Mesodermal cell (in vitro differentiated cells): ENCODE data around the gene FAM3A.
A peak's percentile ranks its signal among the peaks of the same experiment; 100 is the strongest.
"Not testable (repeated sequence)": the region's sequence is repeated elsewhere in the genome, so short reads cannot be mapped to it uniquely, and the experiment has no call there.

Experiments
- H3K27ac ChIP-seq: 2 replicates; pipeline ENCODE4 v1.7.0; 2013; ENCODE audit warnings: mild to moderate bottlenecking, low read depth, low read length, moderate library complexity; ENCODE audit not compliant: severe bottlenecking
- H3K36me3 ChIP-seq: 2 replicates; pipeline ENCODE4 v1.7.1; 2013; ENCODE audit warnings: mild to moderate bottlenecking, low read length, moderate library complexity; ENCODE audit not compliant: control insufficient read depth, insufficient read depth
- H3K4me1 ChIP-seq: one replicate; pipeline ENCODE4 v1.7.1; 2013; ENCODE audit warnings: mild to moderate bottlenecking, low read length; ENCODE audit not compliant: insufficient read depth, control insufficient read depth, poor library complexity, severe bottlenecking
- H3K4me3 ChIP-seq: 2 replicates; pipeline ENCODE4 v1.7.0; 2013; ENCODE audit warnings: low read length, control low read depth, mild to moderate bottlenecking; ENCODE audit not compliant: insufficient read depth, poor library complexity, severe bottlenecking; ENCODE audit errors: extremely low read depth
- H3K9me3 ChIP-seq: 2 replicates; pipeline ENCODE4 v1.7.1; 2013; ENCODE audit warnings: mild to moderate bottlenecking, low read length, moderate library complexity; ENCODE audit not compliant: control insufficient read depth
- WGBS, 2 experiments: methylation state at CpG; one replicate each; pipeline ENCODE4 v1.1.5; 2013; ENCODE audit warnings: missing lambda C conversion rate in 2 of 2; ENCODE audit not compliant: insufficient coverage in 2 of 2; 5-methylcytosine and 5-hydroxymethylcytosine counted together

The FAM3A gene

DNA sequence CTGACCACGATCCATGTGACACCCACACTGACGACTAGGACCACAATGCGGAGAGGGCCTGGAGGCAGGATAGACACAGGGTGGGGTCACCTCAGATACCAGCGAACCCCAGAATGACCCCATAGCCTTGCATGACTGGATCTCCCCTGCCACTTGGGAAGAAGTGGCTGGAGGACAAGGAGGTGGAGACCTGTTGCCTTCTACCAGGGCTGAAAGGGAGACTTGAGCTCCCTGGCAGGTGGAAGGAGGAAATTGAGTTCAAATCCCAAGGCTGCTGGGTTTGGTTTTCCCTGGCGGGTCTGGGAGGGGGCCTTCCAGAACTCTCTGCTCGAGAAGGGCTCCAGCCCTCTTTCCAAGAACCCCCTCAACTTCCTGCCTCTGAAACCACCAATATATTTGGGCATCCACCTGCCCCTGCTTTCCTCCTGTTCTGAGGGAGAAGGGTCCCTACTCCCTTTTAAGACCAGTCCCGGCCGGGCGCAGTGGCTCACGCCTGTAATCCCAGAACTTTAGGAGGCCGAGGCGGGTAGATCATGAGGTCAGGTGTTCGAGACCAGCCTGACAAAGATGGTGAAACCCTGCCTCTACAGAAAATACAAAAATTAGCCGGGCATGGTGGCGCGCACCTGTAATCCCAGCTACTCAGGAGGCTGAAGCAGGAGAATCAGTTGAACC lies 3.0 kb downstream of the FAM3A start:
- Histone ChIP-seq H3K9me3 (no peaks in the 10 kb centered on the region), H3K36me3 (peaks cover 12% of the 10 kb centered on the region), H3K27ac (no peak overlapping the region), H3K4me1 (peaks cover 4% of the 10 kb centered on the region), H3K4me3 (no peak overlapping the region)
- 94 to 95% methylated on average over 9 to 10 of the region's 16 CpGs for WGBS, 2 experiments

DNA sequence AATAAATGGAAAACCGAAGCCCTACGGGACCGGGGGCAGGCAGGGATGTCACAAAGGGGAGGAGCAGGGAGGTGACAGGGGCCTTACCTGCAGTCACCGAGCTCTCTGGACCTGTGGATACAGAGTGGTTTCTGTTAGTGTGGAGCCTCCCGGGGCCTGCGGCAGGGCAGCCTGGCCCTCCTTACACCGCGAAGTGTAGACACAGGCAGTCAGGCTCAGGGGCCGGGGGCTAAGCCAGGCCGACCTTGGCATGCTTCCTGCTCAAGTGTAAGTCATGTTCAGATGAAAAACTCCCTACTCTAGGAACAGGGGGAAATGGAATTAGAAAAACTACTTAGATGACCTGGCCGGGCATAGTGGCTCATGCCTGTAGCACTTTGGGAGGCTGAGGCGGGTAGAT lies 4.3 kb downstream of the FAM3A start:
- Histone ChIP-seq H3K27ac (no peak overlapping the region), H3K36me3 (peaks cover 15% of the 10 kb centered on the region), H3K9me3 (no peaks in the 10 kb centered on the region), H3K4me1 (no peaks in the 10 kb centered on the region), H3K4me3 (no peak overlapping the region)
- WGBS, 2 experiments: 77% methylated on average over 4 of the region's 12 CpGs; no CpG with 5 or more reads in 1 of the 2 experiments

DNA sequence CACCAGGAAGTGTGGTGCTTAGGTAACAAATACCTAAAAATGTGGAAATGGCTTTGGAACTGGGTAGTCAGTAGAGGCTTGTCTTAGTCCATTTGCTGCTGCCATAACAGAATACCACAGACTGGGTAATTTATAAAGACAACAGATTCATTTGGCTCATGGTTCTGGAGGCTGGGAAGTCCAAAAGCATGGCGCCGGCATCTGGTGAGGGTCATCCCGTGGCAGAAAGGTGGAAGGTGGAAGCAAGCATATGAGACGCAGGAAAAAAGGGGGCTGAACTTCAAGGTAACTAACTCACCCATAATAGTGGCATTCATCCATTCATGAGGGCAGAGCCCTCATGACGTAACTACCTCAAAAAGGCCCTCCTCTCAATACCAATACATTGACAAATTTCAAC lies 6.6 kb downstream of the FAM3A start:
- Histone ChIP-seq H3K4me3 (no peak overlapping the region), H3K36me3 (peaks cover 15% of the 10 kb centered on the region), H3K4me1 (peaks cover 8% of the 10 kb centered on the region), H3K27ac (no peak overlapping the region), H3K9me3 (no peaks in the 10 kb centered on the region)
- WGBS, 2 experiments: 100% methylated on average over 1 to 2 of the region's 5 CpGs

DNA sequence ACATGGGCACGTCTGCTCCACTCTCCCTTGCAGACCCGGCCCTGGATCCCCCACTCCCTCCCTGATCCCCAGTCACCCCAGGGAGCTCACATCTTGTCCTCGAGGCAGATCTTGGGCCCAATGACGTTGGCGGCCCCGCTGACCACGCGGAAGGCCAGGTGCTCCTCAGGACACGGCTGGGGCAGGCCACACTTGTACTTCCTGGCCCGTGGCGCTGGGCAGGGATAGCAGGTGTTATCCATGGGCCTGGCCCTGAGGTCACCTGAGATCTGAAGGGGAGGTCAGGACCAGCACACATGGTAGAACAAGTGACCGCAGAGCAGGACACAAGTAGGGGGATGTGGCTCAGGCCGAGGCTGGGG lies 7.7 kb downstream of the FAM3A start:
- WGBS, 2 experiments: 93 to 94% methylated on average over 6 to 10 of the region's 13 CpGs
- no peaks in the 10 kb centered on the region for H3K9me3 ChIP-seq
- peaks cover 15% of the 10 kb centered on the region for H3K36me3 ChIP-seq
- H3K4me3 ChIP-seq: no peak overlapping the region
- no peak overlapping the region for H3K27ac ChIP-seq
- H3K4me1 ChIP-seq: peaks cover 8% of the 10 kb centered on the region

DNA sequence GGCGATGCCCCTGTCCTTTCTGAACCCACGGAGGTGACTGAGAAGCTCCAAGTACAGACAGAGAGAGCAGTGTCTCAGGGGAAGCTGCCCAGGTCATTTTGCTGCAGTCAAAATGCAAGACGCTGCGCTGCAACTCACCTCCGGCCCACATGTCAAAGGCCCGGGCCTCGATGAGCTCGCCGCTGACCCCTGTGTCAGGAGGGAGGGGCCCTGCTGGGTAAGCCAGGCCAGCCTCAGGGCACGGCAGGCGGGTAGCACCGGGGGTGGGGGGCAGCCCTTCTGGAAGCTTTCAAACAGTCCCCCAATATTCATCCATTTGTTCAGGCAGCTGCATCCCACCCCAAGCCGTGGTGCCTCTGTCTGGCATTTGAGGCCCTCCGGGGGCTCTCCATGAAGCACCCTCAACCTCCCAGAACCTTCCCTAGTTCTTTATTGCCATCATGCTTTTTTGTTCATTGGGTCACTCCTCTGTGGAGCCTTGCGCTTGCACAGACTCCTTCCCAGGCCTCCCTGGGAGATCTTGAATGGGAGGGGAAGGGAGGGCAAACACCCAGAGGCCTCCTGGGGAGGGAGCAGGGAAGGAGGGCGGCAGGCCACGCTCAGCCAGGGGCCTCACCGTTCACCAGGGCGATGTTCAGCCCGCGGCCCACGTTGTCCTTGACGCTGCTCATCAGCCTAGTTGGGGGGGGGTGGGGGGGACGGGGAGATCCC lies 8.2 kb downstream of the FAM3A start:
- no peak overlapping the region for H3K4me3 ChIP-seq
- H3K4me1 ChIP-seq: peaks cover 8% of the 10 kb centered on the region
- peaks cover 15% of the 10 kb centered on the region for H3K36me3 ChIP-seq
- WGBS, 2 experiments: 82 to 96% methylated on average over 4 to 7 of the region's 24 CpGs
- H3K9me3 ChIP-seq: no peaks in the 10 kb centered on the region
- no peak overlapping the region for H3K27ac ChIP-seq

DNA sequence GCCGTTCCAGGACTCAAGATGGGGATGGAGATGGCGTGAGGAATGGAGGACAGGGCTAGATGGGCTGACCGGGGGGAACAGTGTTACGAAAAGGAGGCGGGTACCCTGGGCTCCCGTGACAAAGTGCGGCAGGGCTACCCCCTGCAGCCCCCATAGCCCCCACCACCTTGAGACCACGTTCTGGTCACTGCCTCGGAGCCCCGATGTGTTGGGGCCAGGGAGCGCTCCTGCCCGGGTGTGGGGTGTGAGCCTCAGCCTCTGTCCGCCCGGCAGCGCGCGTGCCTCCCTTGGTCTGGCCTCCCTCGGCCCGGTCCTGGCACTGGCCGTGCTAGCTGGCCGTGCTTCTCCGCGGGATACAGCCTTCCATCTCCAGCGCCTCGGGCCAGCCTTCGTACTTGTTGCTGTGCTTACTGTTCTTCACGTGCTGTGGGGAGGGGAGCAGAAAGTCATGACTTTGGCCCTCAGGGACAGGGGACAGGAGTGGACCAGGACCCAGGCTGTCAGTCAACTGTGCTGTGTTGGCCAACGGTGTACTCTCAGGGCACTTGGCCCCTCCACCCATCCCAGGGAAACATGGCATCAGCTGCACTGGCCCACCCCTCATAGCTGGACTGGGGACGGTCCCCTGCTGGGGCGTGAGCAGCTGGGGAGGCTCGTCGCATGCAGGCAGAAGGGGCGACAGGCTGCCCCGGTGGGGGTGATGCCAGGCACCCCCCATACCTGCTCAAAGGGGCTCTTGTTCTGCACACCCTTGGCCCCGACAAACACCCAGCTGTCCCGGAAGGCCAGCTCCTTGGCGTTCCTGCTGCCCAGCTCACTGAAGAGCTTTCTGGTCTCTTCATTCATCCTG lies 9.3 kb downstream of the FAM3A start:
- Histone ChIP-seq H3K4me1 (peaks cover 8% of the 10 kb centered on the region), H3K36me3 (peaks cover 15% of the 10 kb centered on the region), H3K27ac (peak overlapping the region; percentile 73), H3K9me3 (no peaks in the 10 kb centered on the region), H3K4me3 (no peak overlapping the region)
- WGBS, 2 experiments: 93 to 98% methylated on average over 6 to 25 of the region's 37 CpGs

DNA sequence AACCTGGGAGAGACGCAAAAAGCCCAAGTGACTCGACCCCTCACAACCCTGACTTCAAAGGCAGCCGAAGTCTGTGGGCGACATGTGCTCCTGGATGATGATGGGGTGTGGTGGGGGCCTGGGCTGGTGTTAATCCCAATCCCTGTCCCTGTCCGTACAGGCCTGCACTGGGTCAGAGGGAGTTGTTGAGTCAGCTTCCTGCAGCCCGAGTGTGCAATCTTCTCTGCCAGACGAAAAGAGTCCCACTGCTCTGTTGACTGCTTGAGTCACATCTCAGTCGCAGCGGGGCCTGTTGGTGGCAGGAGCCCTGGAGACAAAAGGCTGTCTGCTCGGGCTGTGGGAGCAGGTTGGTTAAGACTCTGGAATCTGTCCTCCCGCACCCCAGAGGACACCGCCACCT lies 10.3 kb downstream of the FAM3A start:
- 60 to 75% methylated on average over 1 to 6 of the region's 12 CpGs for WGBS, 2 experiments
- Histone ChIP-seq H3K27ac (peak overlapping the region; percentile 73), H3K4me1 (peaks cover 8% of the 10 kb centered on the region), H3K9me3 (no peaks in the 10 kb centered on the region), H3K4me3 (no peak overlapping the region), H3K36me3 (peaks cover 15% of the 10 kb centered on the region)

DNA sequence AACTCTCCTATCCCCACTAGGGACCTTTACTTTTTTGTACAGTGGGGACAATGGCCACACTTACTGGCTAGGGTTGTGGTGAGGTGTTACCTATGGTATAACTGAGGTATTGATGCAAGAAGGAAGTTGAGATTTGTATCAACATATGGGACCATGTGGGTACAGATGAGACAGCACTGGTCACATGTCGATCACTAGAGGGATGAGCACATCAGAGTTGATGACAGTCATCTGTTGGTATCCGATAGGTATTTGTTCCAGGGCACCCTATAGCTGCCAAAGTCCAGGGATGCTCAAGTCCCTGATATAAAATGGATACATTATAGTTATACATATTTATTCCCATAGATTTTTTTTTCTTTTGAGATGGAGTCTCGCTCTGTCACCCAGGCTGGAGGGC lies 13.0 kb downstream of the FAM3A start:
- H3K27ac ChIP-seq: no peak overlapping the region
- WGBS, 2 experiments: 89 to 100% methylated on average over 1 of the region's 3 CpGs

DNA sequence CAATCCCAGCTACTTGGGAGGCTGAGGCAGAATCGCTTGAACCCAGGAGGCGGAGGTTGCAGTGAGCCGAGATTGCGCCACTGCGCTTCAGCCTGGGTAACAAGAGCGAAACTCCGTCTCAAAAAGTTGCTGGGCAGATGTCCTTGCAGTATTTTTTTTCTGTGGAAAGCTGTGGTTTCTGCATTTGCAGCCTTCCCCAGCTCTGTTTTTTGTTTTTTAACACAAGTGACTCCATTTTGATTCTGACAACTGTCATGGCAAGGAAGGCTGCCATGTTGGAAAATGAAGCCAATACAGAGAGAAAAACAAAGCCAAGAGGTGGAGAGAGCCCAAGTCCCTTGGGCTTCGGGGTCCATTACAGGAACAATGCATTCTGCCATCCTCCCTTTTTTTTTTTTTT lies 13.9 kb downstream of the FAM3A start:
- Histone ChIP-seq H3K9me3 (no peaks in the 10 kb centered on the region), H3K4me1 (peaks cover 8% of the 10 kb centered on the region), H3K27ac (no peak overlapping the region), H3K4me3 (no peak overlapping the region), H3K36me3 (no peaks in the 10 kb centered on the region)
- WGBS, 2 experiments: 80 to 83% methylated on average over 5 to 6 of the region's 8 CpGs

More for the DNA sequence above, 13.0 kb downstream of the FAM3A start:
- no peak overlapping the region for H3K4me3 ChIP-seq
- peaks cover 2% of the 10 kb centered on the region for H3K36me3 ChIP-seq
- peaks cover 8% of the 10 kb centered on the region for H3K4me1 ChIP-seq
- H3K9me3 ChIP-seq: no peaks in the 10 kb centered on the region

DNA sequence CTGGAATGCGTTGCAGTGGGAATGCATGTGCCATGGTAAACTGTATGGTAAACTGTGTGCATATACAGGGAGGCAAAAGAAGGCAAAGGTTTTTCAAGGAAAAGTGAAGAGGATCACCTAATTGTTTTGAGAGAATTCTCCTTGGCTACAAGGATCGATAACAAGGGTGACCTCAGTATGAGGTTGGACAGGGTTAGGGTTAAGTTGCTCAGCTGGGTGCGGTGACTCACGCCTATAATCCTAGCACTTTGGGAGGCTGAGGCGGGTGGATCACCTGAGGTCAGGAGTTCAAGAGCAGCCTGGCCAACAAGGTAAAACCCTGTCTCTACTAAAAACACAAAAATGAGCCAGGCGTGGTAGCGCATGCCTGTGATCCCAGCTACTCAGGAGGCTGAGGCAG lies 14.6 kb downstream of the FAM3A start:
- H3K9me3 ChIP-seq, H3K4me1 ChIP-seq, H3K27ac ChIP-seq, H3K4me3 ChIP-seq, H3K36me3 ChIP-seq: not testable (repeated sequence)
- 98 to 100% methylated on average over 2 to 6 of the region's 7 CpGs for WGBS, 2 experiments
